Skeletal muscle cell (primary cell): ENCODE results near the gene FANK1.
A peak's percentile ranks its signal among the peaks of the same experiment; 100 is the strongest.
"Not testable (repeated sequence)": the region's sequence is repeated elsewhere in the genome, so short reads cannot be mapped to it uniquely, and the experiment has no call there.

ENCODE experiments used
- DNase-seq: peaks from one replicate; pipeline ENCODE4 v3.0.0-alpha.2; 2010; ENCODE audit warnings: low read depth
- H3K4me3 ChIP-seq: 2 replicates; pipeline ENCODE4 v1.5.1; 2011; ENCODE audit warnings: low read depth, mild to moderate bottlenecking, control low read depth, low read length, moderate library complexity

Gene FANK1

GRCh38 chr10:126046831-126047230, 150.5 kb downstream of the FANK1 start:
- no peak overlapping the region for H3K4me3 ChIP-seq
- DNase-seq = no peak

- not testable (repeated sequence) for DNase-seq, H3K4me3 ChIP-seq
Observed at GRCh38 chr10:126047749-126048148, 151.4 kb downstream of the FANK1 start.

- DNase-seq = peak; percentile 56
Observed at GRCh38 chr10:126049759-126050700, 153.7 kb downstream of the FANK1 start.

GRCh38 chr10:126052171-126052570, 155.8 kb downstream of the FANK1 start:
- DNase-seq = no peak
- H3K4me3 ChIP-seq = no peak overlapping the region

More at GRCh38 chr10:126049759-126050700, 153.7 kb downstream of the FANK1 start:
- no peak overlapping the region for H3K4me3 ChIP-seq

- DNase-seq = no peak
Observed at GRCh38 chr10:126054191-126054590, 157.8 kb downstream of the FANK1 start.

GRCh38 chr10:126057494-126057893, 161.1 kb downstream of the FANK1 start:
- DNase-seq = no peak

More at GRCh38 chr10:126054191-126054590, 157.8 kb downstream of the FANK1 start:
- H3K4me3 ChIP-seq = no peak overlapping the region

GRCh38 chr10:126058104-126058503, 161.7 kb downstream of the FANK1 start:
- no peak for DNase-seq
- H3K4me3 ChIP-seq = no peak overlapping the region

More at GRCh38 chr10:126057494-126057893, 161.1 kb downstream of the FANK1 start:
- no peak overlapping the region for H3K4me3 ChIP-seq

- no peak for DNase-seq
- H3K4me3 ChIP-seq = no peak overlapping the region
Observed at GRCh38 chr10:126058507-126058906, 162.1 kb downstream of the FANK1 start.
